Tibial nerve (tissue), 4 donors: ENCODE measurements around the gene CCNC. TPM values are rescaled to one million over a fixed set of nuclear protein-coding genes. Genes with fewer than 3 reads are reported as not detected.

Experiments used
- DNase-seq, 2 donors: peaks; one replicate each; pipeline ENCODE4 v3.0.0-alpha.2; 2019; ENCODE audit warnings: low spot score in 2 of 2
- H3K27ac ChIP-seq, 4 donors: fragments of 200-600 bp; sonication (generic) in 3 of 4; one replicate each; pipeline ENCODE4 v1.5.1; 2017 to 2019; ENCODE audit warnings: mild to moderate bottlenecking in 1 of 4
- H3K27me3 ChIP-seq, 2 donors: fragments of 200-600 bp; sonication (generic) in 1 of 2; one replicate each; pipeline versions ENCODE4 v1.5.1 to v1.6.0; 2017 to 2019
- H3K36me3 ChIP-seq, 3 donors: fragments of 200-600 bp; sonication (generic); one replicate each; pipeline ENCODE4 v1.5.1; 2018 to 2019
- H3K4me1 ChIP-seq, 4 donors: fragments of 200-600 bp; sonication (generic) in 3 of 4; one replicate each; pipeline ENCODE4 v1.5.1; 2017 to 2019
- H3K4me3 ChIP-seq, 4 donors: fragments of 200-600 bp; sonication (generic) in 3 of 4; one replicate each; pipeline ENCODE4 v1.5.1; 2017 to 2019; ENCODE audit warnings: mild to moderate bottlenecking in 1 of 4, moderate library complexity in 1 of 4
- H3K9me3 ChIP-seq, 4 donors: fragments of 200-600 bp; sonication (generic) in 3 of 4; one replicate each; pipeline ENCODE4 v1.5.1; 2017 to 2019
- EP300 ChIP-seq, 2 donors: sonication (generic); formaldehyde crosslinking; IDR thresholded peaks; one replicate each; pipeline ENCODE4 v1.6.1; 2017; ENCODE audit warnings: antibody characterized with exemption in 2 of 2, mild to moderate bottlenecking in 1 of 2
- POLR2A ChIP-seq, 2 donors: fragments of 450-650 bp; IDR thresholded peaks; one replicate each; pipeline ENCODE4 v1.6.1; 2017; ENCODE audit warnings: antibody characterized with exemption in 2 of 2, mild to moderate bottlenecking in 2 of 2, moderate library complexity in 2 of 2
- WGBS, 2 donors: methylation state at CpG; one replicate each; pipeline ENCODE4 v1.1.5; 2018; 5-methylcytosine and 5-hydroxymethylcytosine counted together
- total RNA-seq, 4 donors: library from RNA; depleted of rRNA; stranded (reverse); fragments of >200 nt; gene quantifications; one replicate each; pipeline ENCODE4 v1.1.0, GENCODE V29; 2016
- TF ChIP-seq, protein P1 (sequence below), 5 experiments: fragments of 200-600 bp in 3 of 5; fragments of 450-650 bp in 2 of 5; sonication (generic) in 3 of 5; IDR thresholded peaks; one replicate each; pipeline ENCODE4 v1.5.1; 2016 to 2019; ENCODE audit warnings: antibody characterized with exemption in 5 of 5, mild to moderate bottlenecking in 3 of 5, moderate library complexity in 2 of 5

The CCNC gene
- total RNA-seq, 4 donors from 2014 or later, result 22.7 to 48.3 (median 30.3) TPM

DNA sequence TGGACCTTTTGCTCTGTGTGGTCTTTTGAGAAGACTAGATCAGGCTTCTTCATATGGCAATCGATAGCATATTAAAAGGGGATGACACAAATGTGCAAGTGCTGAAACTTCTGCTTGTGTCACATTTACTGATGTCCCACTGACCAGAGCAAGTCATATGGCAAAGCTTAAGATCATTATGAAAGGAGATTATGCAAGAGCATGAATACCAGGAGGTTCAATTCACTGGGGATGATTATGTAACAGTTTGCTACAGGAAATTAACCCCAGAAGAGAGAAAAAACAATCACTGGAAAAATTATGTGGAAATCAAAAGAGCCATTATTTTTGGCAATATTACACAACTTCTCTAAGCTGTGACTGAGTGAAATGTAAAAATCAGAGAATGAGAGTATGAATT is 24.4 kb upstream of the CCNC start:
- peaks cover 0 to 45% (median 23%) of the 10 kb centered on the region in 4 donors for H3K4me1 ChIP-seq
- no peaks in the 10 kb centered on the region for H3K36me3 ChIP-seq
- peaks cover 15 to 100% of the 10 kb centered on the region in 2 donors for H3K27me3 ChIP-seq
- 24 to 45% methylated on average over 1 of the region's 1 CpG for WGBS, 2 donors
- TF ChIP-seq, protein P1, sequence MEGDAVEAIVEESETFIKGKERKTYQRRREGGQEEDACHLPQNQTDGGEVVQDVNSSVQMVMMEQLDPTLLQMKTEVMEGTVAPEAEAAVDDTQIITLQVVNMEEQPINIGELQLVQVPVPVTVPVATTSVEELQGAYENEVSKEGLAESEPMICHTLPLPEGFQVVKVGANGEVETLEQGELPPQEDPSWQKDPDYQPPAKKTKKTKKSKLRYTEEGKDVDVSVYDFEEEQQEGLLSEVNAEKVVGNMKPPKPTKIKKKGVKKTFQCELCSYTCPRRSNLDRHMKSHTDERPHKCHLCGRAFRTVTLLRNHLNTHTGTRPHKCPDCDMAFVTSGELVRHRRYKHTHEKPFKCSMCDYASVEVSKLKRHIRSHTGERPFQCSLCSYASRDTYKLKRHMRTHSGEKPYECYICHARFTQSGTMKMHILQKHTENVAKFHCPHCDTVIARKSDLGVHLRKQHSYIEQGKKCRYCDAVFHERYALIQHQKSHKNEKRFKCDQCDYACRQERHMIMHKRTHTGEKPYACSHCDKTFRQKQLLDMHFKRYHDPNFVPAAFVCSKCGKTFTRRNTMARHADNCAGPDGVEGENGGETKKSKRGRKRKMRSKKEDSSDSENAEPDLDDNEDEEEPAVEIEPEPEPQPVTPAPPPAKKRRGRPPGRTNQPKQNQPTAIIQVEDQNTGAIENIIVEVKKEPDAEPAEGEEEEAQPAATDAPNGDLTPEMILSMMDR (IDR thresholded peaks at IDR 0.05), result no peak
- TF ChIP-seq POLR2A (IDR thresholded peaks at IDR 0.05) (no peak), EP300 (IDR thresholded peaks at IDR 0.05) (peak in 1 of 2 donors; percentile 79)
- no peak for DNase-seq
- H3K9me3 ChIP-seq, result peaks cover 0 to 19% (median 2%) of the 10 kb centered on the region in 4 donors
- no peak overlapping the region for H3K27ac ChIP-seq
- H3K4me3 ChIP-seq, result no peak overlapping the region

GRCh38 chr6:99591673-99592364 is 23.4 kb upstream of the CCNC start:
- no peaks in the 10 kb centered on the region for H3K36me3 ChIP-seq
- 24 to 28% methylated on average over 6 of the region's 6 CpGs for WGBS, 2 donors
- no peak overlapping the region for H3K27ac ChIP-seq
- TF ChIP-seq, protein P1 (IDR thresholded peaks at IDR 0.05), result no peak
- TF ChIP-seq POLR2A (IDR thresholded peaks at IDR 0.05) (no peak), EP300 (IDR thresholded peaks at IDR 0.05) (peak in 1 of 2 donors; percentile 4)
- H3K4me1 ChIP-seq, result peaks cover 0 to 45% (median 23%) of the 10 kb centered on the region in 4 donors
- H3K4me3 ChIP-seq, result no peak overlapping the region
- H3K9me3 ChIP-seq, result peaks cover 0 to 19% (median 2%) of the 10 kb centered on the region in 4 donors
- peaks cover 15 to 95% of the 10 kb centered on the region in 2 donors for H3K27me3 ChIP-seq
- no peak for DNase-seq

- DNase-seq, result no peak
- H3K4me1 ChIP-seq, result peaks cover 0 to 45% (median 23%) of the 10 kb centered on the region in 4 donors
- H3K4me3 ChIP-seq, result peak overlapping the region in 1 of 4 donors; percentile 11
- peak in 1 of 2 donors; percentile 5 for TF ChIP-seq EP300 (IDR thresholded peaks at IDR 0.05)
- TF ChIP-seq, protein P1 (IDR thresholded peaks at IDR 0.05), result no peak
- peaks cover 0 to 18% (median 2%) of the 10 kb centered on the region in 4 donors for H3K9me3 ChIP-seq
- peaks cover 15 to 87% of the 10 kb centered on the region in 2 donors for H3K27me3 ChIP-seq
- WGBS, 2 donors, result 6 to 10% methylated on average over 39 to 55 of the region's 63 CpGs
- no peak overlapping the region for H3K27ac ChIP-seq
- no peaks in the 10 kb centered on the region for H3K36me3 ChIP-seq
Measured at GRCh38 chr6:99590728-99591672, 22.5 kb upstream of the CCNC start.

GRCh38 chr6:99589907-99590493 is 21.5 kb upstream of the CCNC start:
- Histone ChIP-seq H3K4me1 (peaks cover 0 to 45% (median 23%) of the 10 kb centered on the region in 4 donors), H3K27me3 (peaks cover 15 to 77% of the 10 kb centered on the region in 2 donors), H3K27ac (no peak overlapping the region), H3K36me3 (no peaks in the 10 kb centered on the region), H3K4me3 (no peak overlapping the region), H3K9me3 (peaks cover 0 to 8% (median 1%) of the 10 kb centered on the region in 4 donors)
- no peak for DNase-seq
- WGBS, 2 donors, result 47 to 49% methylated on average over 10 of the region's 10 CpGs
- no peak for TF ChIP-seq POLR2A (IDR thresholded peaks at IDR 0.05)
- TF ChIP-seq EP300 (IDR thresholded peaks at IDR 0.05), result no peak
- TF ChIP-seq, protein P1 (IDR thresholded peaks at IDR 0.05), result no peak
